RWPE2 (cell line): ENCODE results near the gene ZKSCAN3.

Source experiments
- ATAC-seq: fragments of 200-7000 bp; cut with Tn5 transposase; 3 replicates; pipeline ENCODE4 v1.9.1; 2021; ENCODE audit warnings: low read depth
- DNase-seq: peaks from one replicate; pipeline ENCODE4 v3.0.0-alpha.2; 2020; ENCODE audit warnings: low spot score
- H3K27ac ChIP-seq: fragments of 450-650 bp; 2 replicates; pipeline ENCODE4 v1.5.1; 2017; ENCODE audit warnings: mild to moderate bottlenecking; ENCODE audit not compliant: poor library complexity, severe bottlenecking
- H3K27me3 ChIP-seq: fragments of 250-450 bp; sonication (Bioruptor Pico); 2 replicates; pipeline ENCODE4 v1.5.1; 2021; ENCODE audit warnings: mild to moderate bottlenecking, moderate library complexity; ENCODE audit not compliant: insufficient read depth, poor library complexity, severe bottlenecking
- H3K36me3 ChIP-seq: fragments of 250-450 bp; sonication (Bioruptor Pico); 2 replicates; pipeline ENCODE4 v1.5.1; 2020; ENCODE audit warnings: low read depth, mild to moderate bottlenecking, moderate library complexity
- H3K4me1 ChIP-seq: fragments of 250-450 bp; sonication (Bioruptor Pico); 2 replicates; pipeline ENCODE4 v1.5.1; 2021; ENCODE audit warnings: mild to moderate bottlenecking, moderate library complexity; ENCODE audit not compliant: insufficient read depth, poor library complexity, severe bottlenecking
- H3K4me3 ChIP-seq: fragments of 250-450 bp; sonication (Bioruptor Pico); 2 replicates; pipeline ENCODE4 v1.5.1; 2021; ENCODE audit warnings: mild to moderate bottlenecking, moderate library complexity; ENCODE audit not compliant: severe bottlenecking
- H3K9me3 ChIP-seq: fragments of 250-450 bp; sonication (Bioruptor Pico); 2 replicates; pipeline ENCODE4 v1.5.1; 2021; ENCODE audit warnings: mild to moderate bottlenecking, moderate library complexity; ENCODE audit not compliant: severe bottlenecking
- CTCF ChIP-seq: fragments of 450-650 bp; IDR thresholded peaks from one replicate; pipeline ENCODE4 v1.5.1; 2017; ENCODE audit warnings: mild to moderate bottlenecking, moderate library complexity; ENCODE audit not compliant: poor library complexity, severe bottlenecking

The ZKSCAN3 gene

GRCh38 chr6:28368522-28368921, 18.8 kb downstream of the ZKSCAN3 start:
- Histone ChIP-seq H3K4me1 (no peaks in the 10 kb centered on the region), H3K27me3 (no peaks in the 10 kb centered on the region), H3K27ac (no peak overlapping the region), H3K4me3 (no peak overlapping the region), H3K36me3 (peaks cover 16% of the 10 kb centered on the region; the same call in 1 of the 2 replicates), H3K9me3 (no peaks in the 10 kb centered on the region)
- no peak for DNase-seq
- no peak for ATAC-seq
- no peak for TF ChIP-seq CTCF

- no peaks in the 10 kb centered on the region for H3K4me1 ChIP-seq
- DNase-seq (no peak), ATAC-seq (no peak)
- no peak overlapping the region for H3K27ac ChIP-seq
- no peaks in the 10 kb centered on the region for H3K9me3 ChIP-seq
- H3K36me3 ChIP-seq = peaks cover 9% of the 10 kb centered on the region; the same call in 1 of the 2 replicates
- no peak overlapping the region for H3K4me3 ChIP-seq
- no peak for TF ChIP-seq CTCF
- H3K27me3 ChIP-seq = no peaks in the 10 kb centered on the region
Observed at GRCh38 chr6:28369463-28369862, 19.7 kb downstream of the ZKSCAN3 start.

GRCh38 chr6:28370440-28370839, 20.7 kb downstream of the ZKSCAN3 start:
- ATAC-seq (no peak), DNase-seq (no peak)
- Histone ChIP-seq H3K27ac (no peak overlapping the region), H3K4me3 (no peak overlapping the region), H3K36me3 (peaks cover 5% of the 10 kb centered on the region; the same call in 1 of the 2 replicates), H3K4me1 (no peaks in the 10 kb centered on the region), H3K9me3 (no peaks in the 10 kb centered on the region), H3K27me3 (no peaks in the 10 kb centered on the region)
- no peak for TF ChIP-seq CTCF

GRCh38 chr6:28371280-28371679, 21.5 kb downstream of the ZKSCAN3 start:
- Histone ChIP-seq H3K36me3 (0 out of 2 replicates have a peak, but pooled peaks cover under 1% of the 10 kb centered on the region), H3K4me3 (no peak overlapping the region), H3K27ac (no peak overlapping the region), H3K4me1 (no peaks in the 10 kb centered on the region), H3K9me3 (no peaks in the 10 kb centered on the region), H3K27me3 (no peaks in the 10 kb centered on the region)
- ATAC-seq (no peak), DNase-seq (no peak)
- no peak for TF ChIP-seq CTCF

- no peaks in the 10 kb centered on the region for H3K9me3 ChIP-seq
- H3K27ac ChIP-seq = no peak overlapping the region
- DNase-seq = no peak
- H3K4me3 ChIP-seq = no peak overlapping the region
- H3K27me3 ChIP-seq = no peaks in the 10 kb centered on the region
- H3K4me1 ChIP-seq = no peaks in the 10 kb centered on the region
- peaks cover 4% of the 10 kb centered on the region; the same call in 1 of the 2 replicates for H3K36me3 ChIP-seq
- TF ChIP-seq CTCF = no peak
- no peak for ATAC-seq
Observed at GRCh38 chr6:28371706-28372451, 22.1 kb downstream of the ZKSCAN3 start.
